Thyroid gland (tissue), 4 donors: ENCODE measurements around the gene SEL1L. TPM values are rescaled to one million over a fixed set of nuclear protein-coding genes. Genes with fewer than 3 reads are reported as not detected.

Experiments used
- DNase-seq, 2 donors: peaks; one replicate each; pipeline ENCODE4 v3.0.0-alpha.2; 2019
- H3K27ac ChIP-seq, 3 donors: fragments of 200-600 bp; sonication (generic); 1 replicate in 2 of 3; 2 replicates in 1 of 3; pipeline ENCODE4 v1.5.1; 2016 to 2019; ENCODE audit warnings: mild to moderate bottlenecking in 1 of 3, moderate library complexity in 1 of 3
- H3K27me3 ChIP-seq: fragments of 200-600 bp; sonication (generic); one replicate; pipeline ENCODE4 v1.5.1; 2019
- H3K36me3 ChIP-seq, 2 donors: fragments of 200-600 bp; sonication (generic); one replicate each; pipeline ENCODE4 v1.5.1; 2016 to 2019
- H3K4me1 ChIP-seq, 2 donors: fragments of 200-600 bp; sonication (generic); one replicate each; pipeline ENCODE4 v1.5.1; 2017 to 2019
- H3K4me3 ChIP-seq, 3 donors: fragments of 200-600 bp; sonication (generic); replicated peaks in 1 of 3; 1 replicate in 2 of 3; 2 replicates in 1 of 3; pipeline ENCODE4 v1.5.1; 2016; ENCODE audit warnings: mild to moderate bottlenecking in 1 of 3
- H3K9me3 ChIP-seq: fragments of 200-600 bp; sonication (generic); one replicate; pipeline ENCODE4 v1.5.1; 2017
- CTCF ChIP-seq, 6 experiments: fragments of 200-600 bp in 3 of 6; fragments of 450-650 bp in 3 of 6; sonication (generic) in 3 of 6; IDR thresholded peaks; one replicate each; pipeline ENCODE4 v1.5.1; 2016 to 2019; ENCODE audit warnings: antibody characterized with exemption in 6 of 6, mild to moderate bottlenecking in 2 of 6, inconsistent platforms in 1 of 6, moderate library complexity in 1 of 6
- POLR2A ChIP-seq, 2 donors: fragments of 450-650 bp; IDR thresholded peaks; one replicate each; pipeline ENCODE4 v1.6.1; 2017; ENCODE audit warnings: antibody characterized with exemption in 2 of 2, mild to moderate bottlenecking in 2 of 2, moderate library complexity in 1 of 2
- WGBS, 2 donors: methylation state at CpG; one replicate each; pipeline ENCODE4 v1.1.5; 2017; 5-methylcytosine and 5-hydroxymethylcytosine counted together
- intact Hi-C: fragments of 100-400 bp; cut with DNase I; formaldehyde crosslinking; loops from one replicate; pipeline ENCODE4 v1.15.1; 2023
- total RNA-seq, 4 donors: library from RNA; depleted of rRNA; stranded (reverse); fragments of >200 nt; gene quantifications; one replicate each; pipeline ENCODE4 v1.2.3, GENCODE V29; 2016

Gene SEL1L
- total RNA-seq, 4 donors from 2014 or later = 65.4 to 96.2 (median 89.6) TPM

GRCh38 chr14:81452341-81453133 is 81.1 kb downstream of the SEL1L start:
- no peak overlapping the region for H3K4me3 ChIP-seq
- no peaks in the 10 kb centered on the region for H3K9me3 ChIP-seq
- H3K36me3 ChIP-seq = no peaks in the 10 kb centered on the region
- no peaks in the 10 kb centered on the region for H3K27me3 ChIP-seq
- TF ChIP-seq CTCF (IDR thresholded peaks at IDR 0.05) (no peak), POLR2A (IDR thresholded peaks at IDR 0.05) (no peak)
- 68 to 76% methylated on average over 11 of the region's 11 CpGs for WGBS, 2 donors
- H3K4me1 ChIP-seq = peaks cover 22 to 27% of the 10 kb centered on the region in 2 donors
- no peak for DNase-seq
- H3K27ac ChIP-seq = no peak overlapping the region
- intact Hi-C loops = loop anchor here (5.0 kb wide), 1 partner anchor 185 kb away; no protein-coding TSS in a partner anchor

- TF ChIP-seq POLR2A (IDR thresholded peaks at IDR 0.05) = no peak
- TF ChIP-seq CTCF (IDR thresholded peaks at IDR 0.05) = no peak
- Histone ChIP-seq H3K27ac (no peak overlapping the region), H3K4me3 (no peak overlapping the region), H3K36me3 (no peaks in the 10 kb centered on the region), H3K4me1 (peaks cover 22 to 27% of the 10 kb centered on the region in 2 donors), H3K27me3 (no peaks in the 10 kb centered on the region), H3K9me3 (no peaks in the 10 kb centered on the region)
- WGBS, 2 donors = 65 to 79% methylated on average over 3 of the region's 3 CpGs
- DNase-seq = no peak
- intact Hi-C loops = loop anchor here (5.0 kb wide), 1 partner anchor 184 kb away; no protein-coding TSS in a partner anchor
Observed at GRCh38 chr14:81450976-81451375, 82.7 kb downstream of the SEL1L start.

DNA sequence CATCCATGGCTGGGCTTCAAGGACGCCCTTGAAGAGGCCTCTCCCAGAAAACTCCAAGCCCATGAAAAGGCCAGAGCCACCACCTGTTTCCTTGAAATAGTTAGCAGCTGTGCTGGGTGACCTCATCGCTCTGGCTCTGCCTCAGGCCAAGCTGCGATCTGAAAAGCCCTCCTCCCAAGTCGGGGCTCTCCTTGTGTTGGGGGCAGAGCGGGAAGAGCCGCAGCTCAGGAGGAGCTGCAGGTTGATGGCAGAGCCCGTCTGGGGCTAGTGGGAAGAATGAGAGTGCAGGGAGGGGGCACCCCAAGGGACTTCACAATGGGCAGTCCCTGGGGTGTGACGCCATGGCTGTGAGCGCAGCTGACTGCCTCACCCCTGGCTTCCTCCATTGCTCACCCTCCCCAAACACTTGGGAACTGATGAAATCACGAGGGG is 83.5 kb downstream of the SEL1L start:
- intact Hi-C loops = loop anchor here (5.0 kb wide), 1 partner anchor 183 kb away; no protein-coding TSS in a partner anchor
- no peaks in the 10 kb centered on the region for H3K9me3 ChIP-seq
- peak overlapping the region; percentile 27 to 72 (median 57) for H3K27ac ChIP-seq
- TF ChIP-seq CTCF (IDR thresholded peaks at IDR 0.05) (no peak), POLR2A (IDR thresholded peaks at IDR 0.05) (no peak)
- peaks cover 22 to 27% of the 10 kb centered on the region in 2 donors for H3K4me1 ChIP-seq
- WGBS, 2 donors = 15 to 47% methylated on average over 8 to 10 of the region's 10 CpGs
- no peaks in the 10 kb centered on the region for H3K36me3 ChIP-seq
- H3K4me3 ChIP-seq = no peak overlapping the region
- no peaks in the 10 kb centered on the region for H3K27me3 ChIP-seq
- peak; percentile 88 to 89 for DNase-seq

- H3K9me3 ChIP-seq = no peaks in the 10 kb centered on the region
- H3K27ac ChIP-seq = peak overlapping the region; percentile 3 to 72 (median 57)
- no peak overlapping the region for H3K4me3 ChIP-seq
- WGBS, 2 donors = 37 to 43% methylated on average over 6 of the region's 6 CpGs
- H3K36me3 ChIP-seq = no peaks in the 10 kb centered on the region
- DNase-seq = no peak
- TF ChIP-seq CTCF (IDR thresholded peaks at IDR 0.05) = no peak
- no peak for TF ChIP-seq POLR2A (IDR thresholded peaks at IDR 0.05)
- H3K4me1 ChIP-seq = peaks cover 22 to 27% of the 10 kb centered on the region in 2 donors
- intact Hi-C loops = no loop called here
- no peaks in the 10 kb centered on the region for H3K27me3 ChIP-seq
Observed at GRCh38 chr14:81449576-81449975, 84.1 kb downstream of the SEL1L start.

- 14% methylated on average over 4 of the region's 4 CpGs for WGBS, 2 donors
- intact Hi-C loops = no loop called here
Observed at GRCh38 chr14:81449114-81449513, 84.5 kb downstream of the SEL1L start.

More at GRCh38 chr14:81449114-81449513, 84.5 kb downstream of the SEL1L start:
- H3K27ac ChIP-seq = peak overlapping the region in 2 of 3 donors; percentile 57 to 72
- H3K4me3 ChIP-seq = no peak overlapping the region
- TF ChIP-seq CTCF (IDR thresholded peaks at IDR 0.05) (no peak), POLR2A (IDR thresholded peaks at IDR 0.05) (no peak)
- peaks cover 22 to 27% of the 10 kb centered on the region in 2 donors for H3K4me1 ChIP-seq
- H3K9me3 ChIP-seq = no peaks in the 10 kb centered on the region
- peak; percentile 37 to 52 for DNase-seq
- H3K36me3 ChIP-seq = no peaks in the 10 kb centered on the region
- no peaks in the 10 kb centered on the region for H3K27me3 ChIP-seq
